Measurements from ENCODE around the gene FAM83G.

GRCh38 chr17:18960241-18960665, 44.3 kb downstream of the FAM83G start:
- no peak for TF ChIP-seq CTCF (IDR thresholded peaks at IDR 0.05)
- TF ChIP-seq POLR2A (IDR thresholded peaks at IDR 0.05), result no peak
- no peak for TF ChIP-seq EP300 (IDR thresholded peaks at IDR 0.05)

Data from ovary (tissue), 3 donors.